NCI-H187 (cell line): Measurements from ENCODE around the gene OR4N2.
"Not testable (repeated sequence)": the region's sequence is repeated elsewhere in the genome, so short reads cannot be mapped to it uniquely, and the experiment has no call there.

Experiments
- DNase-seq, 2 experiments: peaks; one replicate each; lab custom pipeline; 2025; lab: John Stamatoyannopoulos, UW

The OR4N2 gene

GRCh38 chr14:19834203-19834848, 30.8 kb downstream of the OR4N2 start:
- not testable (repeated sequence) for DNase-seq

- DNase-seq: no peak
Measured at GRCh38 chr14:19838433-19838832, 34.9 kb downstream of the OR4N2 start.

- DNase-seq: no peak
Measured at GRCh38 chr14:19851365-19851764, 47.8 kb downstream of the OR4N2 start.

GRCh38 chr14:19866061-19866669, 62.6 kb downstream of the OR4N2 start:
- not testable (repeated sequence) for DNase-seq

GRCh38 chr14:19873178-19873577, 69.6 kb downstream of the OR4N2 start:
- no peak for DNase-seq

GRCh38 chr14:19874842-19875241, 71.3 kb downstream of the OR4N2 start, which contains the start of gene OR4K2:
Gene OR4K2 (plus strand): TSS chr14:19875142. CDS start chr14:19876268, 1,126 bp downstream.
- no peak for DNase-seq

- no peak for DNase-seq
Measured at GRCh38 chr14:19878029-19878642, 74.6 kb downstream of the OR4N2 start.
